Subcutaneous abdominal adipose tissue (tissue), 5 donors: Measurements from ENCODE around the gene OR2T2.
"Not testable (repeated sequence)": the region's sequence is repeated elsewhere in the genome, so short reads cannot be mapped to it uniquely, and the experiment has no call there.

Experiments used
- H3K27ac ChIP-seq: one replicate; pipeline ENCODE4 v1.7.0; 2013; ENCODE audit warnings: low read depth, mild to moderate bottlenecking, inconsistent platforms, low read length, moderate library complexity
- H3K27me3 ChIP-seq, 5 donors: one replicate each; pipeline ENCODE4 v1.7.0; 2013; ENCODE audit warnings: low read length in 5 of 5, inconsistent platforms in 1 of 5; ENCODE audit not compliant: control insufficient read depth in 5 of 5, insufficient read depth in 4 of 5
- H3K36me3 ChIP-seq, 5 donors: one replicate each; pipeline ENCODE4 v1.7.0; 2013; ENCODE audit warnings: low read length in 5 of 5; ENCODE audit not compliant: control insufficient read depth in 5 of 5, insufficient read depth in 5 of 5
- H3K4me1 ChIP-seq, 5 donors: one replicate each; pipeline ENCODE4 v1.7.0; 2013; ENCODE audit warnings: low read length in 5 of 5, mild to moderate bottlenecking in 3 of 5, moderate library complexity in 1 of 5; ENCODE audit not compliant: control insufficient read depth in 5 of 5, insufficient read depth in 5 of 5
- H3K4me3 ChIP-seq, 5 donors: one replicate each; pipeline ENCODE4 v1.7.0; 2013; ENCODE audit warnings: low read length in 5 of 5, low read depth in 1 of 5
- H3K9ac ChIP-seq, 5 donors: one replicate each; pipeline ENCODE4 v1.7.0; 2013; ENCODE audit warnings: low read length in 5 of 5, mild to moderate bottlenecking in 4 of 5, moderate library complexity in 3 of 5
- H3K9me3 ChIP-seq, 5 donors: one replicate each; pipeline ENCODE4 v1.7.0; 2013; ENCODE audit warnings: low read length in 5 of 5; ENCODE audit not compliant: control insufficient read depth in 5 of 5
- donor health status: healthy.
- donor health status: healthy.
- donor health status: healthy.
- donor health status: healthy.
- donor health status: healthy.

The OR2T2 gene

GRCh38 chr1:248450466-248451145 lies 5.2 kb downstream of the OR2T2 start:
- H3K36me3 ChIP-seq, H3K27me3 ChIP-seq, H3K9me3 ChIP-seq, H3K27ac ChIP-seq, H3K4me1 ChIP-seq, H3K4me3 ChIP-seq, H3K9ac ChIP-seq: not testable (repeated sequence)

- H3K4me1 ChIP-seq, H3K27me3 ChIP-seq, H3K9me3 ChIP-seq, H3K4me3 ChIP-seq, H3K36me3 ChIP-seq, H3K9ac ChIP-seq, H3K27ac ChIP-seq: not testable (repeated sequence)
Observed at GRCh38 chr1:248453619-248454018, 8.2 kb downstream of the OR2T2 start.

GRCh38 chr1:248455045-248455444 lies 9.6 kb downstream of the OR2T2 start:
- not testable (repeated sequence) for H3K27me3 ChIP-seq, H3K27ac ChIP-seq, H3K4me1 ChIP-seq, H3K9me3 ChIP-seq, H3K4me3 ChIP-seq, H3K36me3 ChIP-seq, H3K9ac ChIP-seq

GRCh38 chr1:248456635-248457034 lies 11.2 kb downstream of the OR2T2 start:
- not testable (repeated sequence) for H3K4me1 ChIP-seq, H3K27me3 ChIP-seq, H3K27ac ChIP-seq, H3K9ac ChIP-seq, H3K36me3 ChIP-seq, H3K9me3 ChIP-seq, H3K4me3 ChIP-seq

GRCh38 chr1:248459117-248459516 lies 13.7 kb downstream of the OR2T2 start:
- H3K36me3 ChIP-seq, H3K4me3 ChIP-seq, H3K9me3 ChIP-seq, H3K27ac ChIP-seq, H3K27me3 ChIP-seq, H3K4me1 ChIP-seq, H3K9ac ChIP-seq: not testable (repeated sequence)

- Histone ChIP-seq H3K4me1 (no peaks in the 10 kb centered on the region), H3K9me3 (no peaks in the 10 kb centered on the region), H3K9ac (no peak overlapping the region)
Observed at GRCh38 chr1:248471154-248471553, 25.7 kb downstream of the OR2T2 start.

GRCh38 chr1:248472111-248472510 lies 26.7 kb downstream of the OR2T2 start:
- not testable (repeated sequence) for H3K9ac ChIP-seq, H3K36me3 ChIP-seq, H3K27ac ChIP-seq, H3K4me3 ChIP-seq, H3K9me3 ChIP-seq, H3K4me1 ChIP-seq, H3K27me3 ChIP-seq

More at GRCh38 chr1:248471154-248471553, 25.7 kb downstream of the OR2T2 start:
- Histone ChIP-seq H3K27me3 (no peaks in the 10 kb centered on the region), H3K4me3 (no peak overlapping the region), H3K36me3 (no peaks in the 10 kb centered on the region), H3K27ac (no peak overlapping the region)

- H3K9me3 ChIP-seq, H3K9ac ChIP-seq, H3K27me3 ChIP-seq, H3K4me1 ChIP-seq, H3K27ac ChIP-seq, H3K36me3 ChIP-seq, H3K4me3 ChIP-seq: not testable (repeated sequence)
Observed at GRCh38 chr1:248473051-248473450, 27.6 kb downstream of the OR2T2 start, which contains the start of gene OR2T3. Gene OR2T3, plus strand, starts transcription at chr1:248473351. Its CDS starts 0 bp downstream, at chr1:248473351.

- not testable (repeated sequence) for H3K36me3 ChIP-seq, H3K27me3 ChIP-seq, H3K9me3 ChIP-seq, H3K4me1 ChIP-seq, H3K4me3 ChIP-seq, H3K27ac ChIP-seq, H3K9ac ChIP-seq
Observed at GRCh38 chr1:248475660-248476059, 30.2 kb downstream of the OR2T2 start.

GRCh38 chr1:248481686-248482579 lies 36.5 kb downstream of the OR2T2 start:
- not testable (repeated sequence) for H3K27ac ChIP-seq, H3K4me3 ChIP-seq, H3K27me3 ChIP-seq, H3K9me3 ChIP-seq, H3K36me3 ChIP-seq, H3K9ac ChIP-seq, H3K4me1 ChIP-seq
